Kidney (tissue), 14 donors: ENCODE data around the gene PHACTR3. TPM values are rescaled to one million over a fixed set of nuclear protein-coding genes. Genes with fewer than 3 reads are reported as not detected.

ENCODE experiments used
- DNase-seq, 5 donors: peaks; one replicate each; pipeline ENCODE4 v3.0.0-alpha.2; 2013 to 2020
- FAIRE-seq: peaks from 2 replicates; lab custom pipeline; 2012; peaks lifted over from hg19 to GRCh38; lab: Jason Lieb, UNC
- H3K27ac ChIP-seq, 2 donors: one replicate each; pipeline ENCODE4 v1.7.0; 2013; ENCODE audit warnings: low read depth in 2 of 2, low read length in 2 of 2, inconsistent platforms in 1 of 2
- H3K27me3 ChIP-seq: one replicate; pipeline ENCODE4 v1.7.1; 2013; ENCODE audit warnings: low read length, inconsistent platforms; ENCODE audit not compliant: control insufficient read depth, insufficient read depth
- H3K36me3 ChIP-seq, 3 donors: one replicate each; pipeline versions ENCODE4 v1.7.0 to v1.7.1; 2013; ENCODE audit warnings: low read length in 3 of 3, control low read depth in 1 of 3, inconsistent platforms in 1 of 3; ENCODE audit not compliant: insufficient read depth in 3 of 3, control insufficient read depth in 2 of 3
- H3K4me1 ChIP-seq, 3 donors: one replicate each; pipeline versions ENCODE4 v1.7.0 to v1.7.1; 2013; ENCODE audit warnings: low read length in 3 of 3, inconsistent platforms in 1 of 3, low read depth in 1 of 3; ENCODE audit not compliant: control insufficient read depth in 2 of 3, insufficient read depth in 2 of 3
- H3K4me3 ChIP-seq, 3 donors: one replicate each; pipeline versions ENCODE4 v1.7.0 to v1.8.1; 2013; ENCODE audit warnings: low read length in 3 of 3, control low read depth in 1 of 3, inconsistent platforms in 1 of 3
- H3K9ac ChIP-seq, 3 donors: one replicate each; pipeline versions ENCODE4 v1.7.0 to v1.7.1; 2013; ENCODE audit warnings: low read length in 3 of 3, control low read depth in 1 of 3, inconsistent platforms in 1 of 3
- H3K9me3 ChIP-seq, 3 donors: one replicate each; pipeline versions ENCODE4 v1.7.0 to v1.7.1; 2013; ENCODE audit warnings: low read length in 3 of 3, control low read depth in 1 of 3, inconsistent platforms in 1 of 3; ENCODE audit not compliant: control insufficient read depth in 2 of 3, insufficient read depth in 1 of 3
- intact Hi-C: fragments of 100-400 bp; cut with DNase I; formaldehyde crosslinking; loops from one replicate; pipeline ENCODE4 v1.11.1; 2022
- polyA plus RNA-seq: library from polyadenylated mRNA; stranded (reverse); fragments of 350-450 nt; fragmentation: Illumina TruSeq; extraction: RNeasy Lipid Tissue Mini Kit (QIAGEN cat#74804); gene quantifications from one replicate; pipeline ENCODE4 v1.2.3, GENCODE V29; 2014; ENCODE audit warnings: low read depth, low replicate concordance; ENCODE audit not compliant: insufficient read depth
- total RNA-seq: library from RNA; stranded (reverse); fragmentation: NEBNext Ultra II Directional; extraction: Animal tissue kit (Norgen Biotek cat#: 25700); gene quantifications from one replicate; pipeline ENCODE4 v1.2.1, GENCODE V29; 2021
- TF ChIP-seq, protein P1 (sequence below): IDR thresholded peaks from 3 replicates; pipeline ENCODE4 v1.5.1; 2012; ENCODE audit warnings: mild to moderate bottlenecking, moderate library complexity, borderline replicate concordance; ENCODE audit not compliant: insufficient read depth; ENCODE audit errors: extremely low read depth
- donor health status: control.
- donor health status: control.
- donor health status: control.
- donor health status: control.
- donor health status: control.
- donor health status: DM: yes; HTN: yes; CAD: no.
- donor health status: Normal renal cell carcinoma (clear cell type).

Gene PHACTR3
- total and polyA plus RNA-seq, 2 donors from 2014 or later = 1.7 to 12.3 TPM

- FAIRE-seq (no peak), DNase-seq (no peak)
- H3K36me3 ChIP-seq = no peaks in the 10 kb centered on the region
- H3K27me3 ChIP-seq = no peaks in the 10 kb centered on the region
- H3K27ac ChIP-seq = no peak overlapping the region
- no peaks in the 10 kb centered on the region for H3K9me3 ChIP-seq
- H3K4me1 ChIP-seq = no peaks in the 10 kb centered on the region
- TF ChIP-seq, protein P1, sequence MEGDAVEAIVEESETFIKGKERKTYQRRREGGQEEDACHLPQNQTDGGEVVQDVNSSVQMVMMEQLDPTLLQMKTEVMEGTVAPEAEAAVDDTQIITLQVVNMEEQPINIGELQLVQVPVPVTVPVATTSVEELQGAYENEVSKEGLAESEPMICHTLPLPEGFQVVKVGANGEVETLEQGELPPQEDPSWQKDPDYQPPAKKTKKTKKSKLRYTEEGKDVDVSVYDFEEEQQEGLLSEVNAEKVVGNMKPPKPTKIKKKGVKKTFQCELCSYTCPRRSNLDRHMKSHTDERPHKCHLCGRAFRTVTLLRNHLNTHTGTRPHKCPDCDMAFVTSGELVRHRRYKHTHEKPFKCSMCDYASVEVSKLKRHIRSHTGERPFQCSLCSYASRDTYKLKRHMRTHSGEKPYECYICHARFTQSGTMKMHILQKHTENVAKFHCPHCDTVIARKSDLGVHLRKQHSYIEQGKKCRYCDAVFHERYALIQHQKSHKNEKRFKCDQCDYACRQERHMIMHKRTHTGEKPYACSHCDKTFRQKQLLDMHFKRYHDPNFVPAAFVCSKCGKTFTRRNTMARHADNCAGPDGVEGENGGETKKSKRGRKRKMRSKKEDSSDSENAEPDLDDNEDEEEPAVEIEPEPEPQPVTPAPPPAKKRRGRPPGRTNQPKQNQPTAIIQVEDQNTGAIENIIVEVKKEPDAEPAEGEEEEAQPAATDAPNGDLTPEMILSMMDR = no peak
- intact Hi-C loops = no loop called here
- H3K4me3 ChIP-seq = no peak overlapping the region
- H3K9ac ChIP-seq = no peak overlapping the region
Measured at GRCh38 chr20:59584278-59584925, 19.9 kb upstream of the PHACTR3 start.

DNA sequence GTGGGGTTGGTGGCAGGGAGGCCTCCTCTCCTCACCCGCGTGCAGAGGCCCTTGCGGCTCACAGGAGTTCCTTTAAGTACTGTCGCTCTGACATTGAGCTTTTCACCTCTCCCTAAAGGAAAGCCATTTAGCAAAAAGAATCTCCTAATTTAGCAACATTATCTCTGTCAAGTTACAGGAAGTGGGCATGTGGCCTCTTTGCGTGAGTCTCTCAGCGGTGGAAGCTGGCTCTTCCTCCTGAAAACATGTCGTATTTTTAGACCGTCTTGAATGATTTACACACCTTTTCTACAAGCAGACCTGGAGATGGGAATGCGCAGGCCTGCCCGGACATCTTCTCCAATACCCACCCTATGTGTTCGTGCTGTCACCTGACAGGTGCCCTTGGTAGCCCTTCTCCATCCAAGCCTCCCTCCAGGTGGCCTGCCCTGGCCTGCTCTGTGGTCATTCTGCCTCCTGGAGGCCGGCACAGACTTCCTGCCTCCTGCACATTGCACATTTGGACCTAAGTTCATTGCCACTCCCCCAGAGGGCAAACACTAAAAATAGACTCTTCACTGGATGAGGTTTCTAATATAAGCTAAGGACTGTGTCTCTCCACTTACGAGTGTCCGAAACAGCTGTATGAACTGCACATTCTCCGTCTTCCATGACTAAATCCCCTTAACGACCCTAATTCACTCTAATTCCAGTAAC lies 18.5 kb upstream of the PHACTR3 start:
- intact Hi-C loops = no loop called here
- H3K9ac ChIP-seq = no peak overlapping the region

GRCh38 chr20:59586613-59587012 lies 17.7 kb upstream of the PHACTR3 start:
- Histone ChIP-seq H3K4me1 (no peaks in the 10 kb centered on the region), H3K36me3 (no peaks in the 10 kb centered on the region), H3K27ac (no peak overlapping the region), H3K9ac (no peak overlapping the region), H3K9me3 (no peaks in the 10 kb centered on the region), H3K4me3 (no peak overlapping the region), H3K27me3 (no peaks in the 10 kb centered on the region)
- TF ChIP-seq, protein P1 = no peak
- intact Hi-C loops = no loop called here
- DNase-seq = no peak
- no peak for FAIRE-seq

More for the DNA sequence above, 18.5 kb upstream of the PHACTR3 start:
- Histone ChIP-seq H3K27ac (no peak overlapping the region), H3K27me3 (no peaks in the 10 kb centered on the region), H3K4me3 (no peak overlapping the region), H3K36me3 (no peaks in the 10 kb centered on the region), H3K9me3 (no peaks in the 10 kb centered on the region), H3K4me1 (no peaks in the 10 kb centered on the region)
- FAIRE-seq = no peak
- DNase-seq = peak in 1 of 5 donors; percentile 37
- TF ChIP-seq, protein P1 = no peak
